Measurements from ENCODE around the gene PGP. TPM values are rescaled to one million over a fixed set of nuclear protein-coding genes. Genes with fewer than 3 reads are reported as not detected.

Gene PGP
- total RNA-seq, 2 donors from 2014 or later, result 31.0 to 32.0 TPM

- no peak for TF ChIP-seq CTCF (conservative IDR thresholded peaks at IDR 0.05)
- 93% methylated on average over 16 to 20 of the region's 20 CpGs for WGBS, 2 experiments (ENCODE audit: insufficient coverage in 1 of 2, insufficient read length in 1 of 2)
- H3K27ac ChIP-seq (ENCODE audit: low read depth, low read length), result no peak overlapping the region
- Mint-ChIP-seq H3K36me3 (ENCODE audit: low read depth) (no peaks in the 10 kb centered on the region), H3K27me3 (ENCODE audit: insufficient read depth) (no peaks in the 10 kb centered on the region), H3K27ac (no peak overlapping the region), H3K9me3 (no peaks in the 10 kb centered on the region), H3K4me3 (no peak overlapping the region), H3K4me1 (no peaks in the 10 kb centered on the region)
- H3K9ac ChIP-seq (ENCODE audit: extremely low read depth, low read length, poor library complexity, severe bottlenecking), result no peak overlapping the region
- DNase-seq, result no peak
- H3K27me3 ChIP-seq (ENCODE audit: control insufficient read depth, insufficient read depth, low read length, poor library complexity, severe bottlenecking), result no peaks in the 10 kb centered on the region
- no peaks in the 10 kb centered on the region for H3K9me3 ChIP-seq (ENCODE audit: control insufficient read depth, low read length)
- H3K4me1 ChIP-seq (ENCODE audit: control insufficient read depth, insufficient read depth, low read length), result no peaks in the 10 kb centered on the region
- no peaks in the 10 kb centered on the region for H3K36me3 ChIP-seq (ENCODE audit: control insufficient read depth, insufficient read depth, low read length)
- no peak overlapping the region for H3K4me3 ChIP-seq (ENCODE audit: low read length)
These were observed 29.7 kb downstream of the PGP start for GRCh38 chr16:2184962-2185361.

- Mint-ChIP-seq H3K36me3 (ENCODE audit: low read depth) (no peaks in the 10 kb centered on the region), H3K4me3 (no peak overlapping the region), H3K27ac (no peak overlapping the region), H3K4me1 (no peaks in the 10 kb centered on the region), H3K9me3 (no peaks in the 10 kb centered on the region), H3K27me3 (ENCODE audit: insufficient read depth) (no peaks in the 10 kb centered on the region)
- DNase-seq, result no peak
- H3K4me1 ChIP-seq (ENCODE audit: control insufficient read depth, insufficient read depth, low read length), result no peaks in the 10 kb centered on the region
- H3K27ac ChIP-seq (ENCODE audit: low read depth, low read length), result no peak overlapping the region
- 94 to 98% methylated on average over 5 to 19 of the region's 19 CpGs for whole genome bisulfite sequencing, 2 experiments (ENCODE audit: insufficient coverage in 1 of 2, insufficient read length in 1 of 2)
- no peak for TF ChIP-seq CTCF (conservative IDR thresholded peaks at IDR 0.05)
- no peaks in the 10 kb centered on the region for H3K27me3 ChIP-seq (ENCODE audit: control insufficient read depth, insufficient read depth, low read length, poor library complexity, severe bottlenecking)
- H3K4me3 ChIP-seq (ENCODE audit: low read length), result no peak overlapping the region
- H3K36me3 ChIP-seq (ENCODE audit: control insufficient read depth, insufficient read depth, low read length), result no peaks in the 10 kb centered on the region
- no peaks in the 10 kb centered on the region for H3K9me3 ChIP-seq (ENCODE audit: control insufficient read depth, low read length)
- H3K9ac ChIP-seq (ENCODE audit: extremely low read depth, low read length, poor library complexity, severe bottlenecking), result no peak overlapping the region
These were observed 30.3 kb downstream of the PGP start for GRCh38 chr16:2184346-2184745.

GRCh38 chr16:2183671-2184070 lies 31.0 kb downstream of the PGP start:
- Histone ChIP-seq H3K27me3 (ENCODE audit: control insufficient read depth, insufficient read depth, low read length, poor library complexity, severe bottlenecking) (no peaks in the 10 kb centered on the region), H3K27ac (ENCODE audit: low read depth, low read length) (no peak overlapping the region), H3K4me3 (ENCODE audit: low read length) (no peak overlapping the region), H3K36me3 (ENCODE audit: control insufficient read depth, insufficient read depth, low read length) (no peaks in the 10 kb centered on the region), H3K4me1 (ENCODE audit: control insufficient read depth, insufficient read depth, low read length) (no peaks in the 10 kb centered on the region), H3K9ac (ENCODE audit: extremely low read depth, low read length, poor library complexity, severe bottlenecking) (no peak overlapping the region), H3K9me3 (ENCODE audit: control insufficient read depth, low read length) (no peaks in the 10 kb centered on the region)
- 95 to 98% methylated on average over 28 to 30 of the region's 30 CpGs for WGBS, 2 experiments (ENCODE audit: insufficient coverage in 1 of 2, insufficient read length in 1 of 2)
- DNase-seq, result no peak
- TF ChIP-seq CTCF (conservative IDR thresholded peaks at IDR 0.05), result no peak
- Mint-ChIP-seq H3K4me3 (no peak overlapping the region), H3K36me3 (ENCODE audit: low read depth) (no peaks in the 10 kb centered on the region), H3K27ac (no peak overlapping the region), H3K4me1 (no peaks in the 10 kb centered on the region), H3K27me3 (ENCODE audit: insufficient read depth) (no peaks in the 10 kb centered on the region), H3K9me3 (no peaks in the 10 kb centered on the region)
